Stimulated activated CD8-positive, alpha-beta memory T cell treated with anti-CD3 and anti-CD28 coated beads, Interleukin-15, amount 100 ng/mL, for 24 hours (primary cell): ENCODE measurements around the gene FGGY.

Source experiments
- DNase-seq: peaks from one replicate; pipeline ENCODE4 v3.0.0-alpha.2; 2020; ENCODE audit warnings: low read depth

FGGY gene

DNA sequence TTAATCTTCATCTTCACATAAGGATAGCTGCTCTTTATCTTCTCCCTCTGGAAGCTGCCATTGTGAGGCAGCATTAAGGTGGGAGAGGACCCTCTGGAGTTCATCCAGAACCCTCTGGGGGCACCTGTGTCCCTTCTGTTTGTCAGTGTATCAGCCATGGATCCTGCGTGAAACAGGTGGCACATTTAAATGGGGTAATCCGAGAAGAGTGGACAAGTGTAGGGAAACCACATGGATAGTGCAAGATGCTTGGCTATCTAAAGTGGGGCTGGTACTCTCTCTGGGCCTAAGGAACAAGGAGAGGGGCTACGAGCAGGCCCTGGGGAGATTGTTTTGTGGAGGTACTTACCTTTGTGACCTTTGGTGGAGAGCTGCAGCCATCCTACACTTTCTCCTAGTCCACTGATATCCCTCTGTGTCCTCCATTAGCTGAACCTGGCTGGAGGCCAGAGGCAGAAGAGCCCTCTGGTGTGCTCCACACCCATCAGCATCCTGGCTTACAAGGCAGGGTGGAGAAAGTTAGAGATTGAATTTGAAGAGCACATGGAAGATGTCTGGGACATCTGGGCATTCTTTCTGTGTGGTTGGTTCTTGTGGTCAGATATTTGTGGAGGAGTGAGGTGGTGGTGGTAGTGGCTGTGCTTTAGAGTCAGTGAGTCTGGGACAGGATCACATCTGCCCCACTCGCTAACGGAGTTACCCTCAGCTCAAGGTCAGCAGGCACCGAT is 117.7 kb downstream of the FGGY start:
- DNase-seq, result no peak

DNA sequence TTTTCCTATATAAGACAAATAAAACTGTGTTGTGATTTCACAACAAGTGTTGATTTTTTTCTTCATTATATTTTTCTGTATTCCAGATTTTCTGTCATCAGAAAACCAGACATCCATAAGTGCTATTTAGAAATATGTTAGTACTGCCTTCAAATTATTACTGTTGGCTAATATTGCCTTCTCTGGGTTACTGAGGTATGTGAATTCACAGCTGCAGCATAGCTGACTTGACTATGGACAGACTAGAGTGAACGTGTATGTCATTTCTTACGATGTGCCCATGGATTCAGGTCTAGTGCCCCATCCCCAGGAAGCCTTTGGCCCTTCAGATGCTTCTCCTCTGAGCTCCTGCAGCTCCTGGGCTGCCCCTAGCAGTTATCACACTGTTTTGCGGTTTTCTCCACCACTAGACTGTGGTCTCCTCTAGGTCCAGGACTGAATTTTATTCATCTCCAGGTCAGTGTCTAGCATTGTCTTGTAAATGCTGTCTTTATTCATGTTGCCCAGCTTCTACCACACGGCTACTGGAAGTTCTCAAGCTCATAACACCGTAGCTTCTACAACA is 118.5 kb downstream of the FGGY start:
- DNase-seq, result no peak

DNA sequence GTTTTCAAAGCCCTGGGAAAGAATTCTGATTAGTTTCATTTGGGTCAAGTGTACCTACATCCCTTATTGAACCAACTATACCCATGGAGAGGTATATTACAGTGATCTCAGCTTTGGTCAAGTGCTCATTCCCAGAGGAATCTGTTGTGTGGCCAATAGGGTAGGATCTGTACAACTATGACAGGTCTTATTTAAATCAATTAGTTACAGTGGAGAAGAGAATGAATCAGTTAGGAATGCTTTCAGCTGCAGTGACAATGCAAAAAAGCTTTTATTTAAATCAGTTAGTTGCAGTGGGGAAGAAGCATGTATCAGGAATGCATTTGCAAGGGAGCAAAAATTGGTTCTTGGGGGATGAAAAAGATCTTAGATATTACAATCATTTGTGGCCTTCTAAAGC is 119.0 kb downstream of the FGGY start:
- no peak for DNase-seq

DNA sequence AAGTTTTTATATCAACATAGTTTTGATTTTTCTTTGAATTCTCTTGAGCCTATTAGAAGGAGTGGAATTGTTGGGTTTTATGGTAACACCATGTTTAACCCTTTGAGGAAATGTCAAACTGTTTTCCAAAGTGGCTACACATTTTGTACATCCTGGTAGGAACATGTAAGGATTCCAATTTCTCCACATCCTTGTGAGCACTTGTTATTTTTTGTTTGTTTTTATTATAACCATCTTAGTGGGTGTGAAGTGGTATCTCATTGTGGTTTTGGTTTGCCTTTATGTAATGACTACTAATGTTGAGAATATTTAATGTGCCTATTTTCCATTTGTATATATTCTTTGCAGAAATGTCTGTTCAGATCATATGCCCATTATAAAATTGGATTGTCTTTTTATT is 120.5 kb downstream of the FGGY start:
- DNase-seq, result no peak

DNA sequence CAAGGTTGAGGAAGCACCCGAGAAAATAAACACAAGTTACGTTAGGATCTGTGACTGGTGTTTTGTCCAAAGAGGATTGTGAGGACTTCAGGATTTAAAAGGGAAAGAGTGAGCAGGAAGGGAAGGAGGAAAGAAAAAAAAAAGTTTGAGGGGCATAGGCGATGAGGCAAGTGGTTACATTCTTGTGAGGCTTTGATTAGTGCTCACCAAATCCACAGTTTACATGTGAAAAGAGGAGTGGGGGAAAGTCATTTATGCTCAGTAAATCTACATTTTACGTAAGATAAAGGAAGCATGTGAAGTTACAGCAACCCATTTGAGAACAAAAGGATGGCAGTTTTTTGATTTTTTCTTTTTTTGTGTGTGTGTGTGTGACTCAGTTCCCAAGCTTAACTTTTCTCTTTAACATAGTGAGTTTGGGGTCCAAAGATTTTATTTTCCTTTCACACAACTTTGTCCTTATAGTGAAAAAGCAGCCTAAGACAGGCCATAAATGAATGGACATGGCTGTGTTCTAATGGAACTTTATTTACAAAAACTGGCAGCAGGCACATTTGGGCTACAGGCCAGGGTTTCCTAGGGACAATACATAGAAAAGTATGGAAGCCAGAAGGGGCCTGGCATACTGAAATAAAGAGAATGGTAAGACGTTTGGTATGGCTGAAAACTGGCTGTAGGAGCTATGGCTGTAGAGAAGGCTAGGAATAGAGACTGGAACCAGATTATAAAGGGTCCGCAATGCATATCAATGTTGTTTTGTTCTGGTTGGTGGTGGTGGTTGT is 121.7 kb downstream of the FGGY start:
- no peak for DNase-seq

DNA sequence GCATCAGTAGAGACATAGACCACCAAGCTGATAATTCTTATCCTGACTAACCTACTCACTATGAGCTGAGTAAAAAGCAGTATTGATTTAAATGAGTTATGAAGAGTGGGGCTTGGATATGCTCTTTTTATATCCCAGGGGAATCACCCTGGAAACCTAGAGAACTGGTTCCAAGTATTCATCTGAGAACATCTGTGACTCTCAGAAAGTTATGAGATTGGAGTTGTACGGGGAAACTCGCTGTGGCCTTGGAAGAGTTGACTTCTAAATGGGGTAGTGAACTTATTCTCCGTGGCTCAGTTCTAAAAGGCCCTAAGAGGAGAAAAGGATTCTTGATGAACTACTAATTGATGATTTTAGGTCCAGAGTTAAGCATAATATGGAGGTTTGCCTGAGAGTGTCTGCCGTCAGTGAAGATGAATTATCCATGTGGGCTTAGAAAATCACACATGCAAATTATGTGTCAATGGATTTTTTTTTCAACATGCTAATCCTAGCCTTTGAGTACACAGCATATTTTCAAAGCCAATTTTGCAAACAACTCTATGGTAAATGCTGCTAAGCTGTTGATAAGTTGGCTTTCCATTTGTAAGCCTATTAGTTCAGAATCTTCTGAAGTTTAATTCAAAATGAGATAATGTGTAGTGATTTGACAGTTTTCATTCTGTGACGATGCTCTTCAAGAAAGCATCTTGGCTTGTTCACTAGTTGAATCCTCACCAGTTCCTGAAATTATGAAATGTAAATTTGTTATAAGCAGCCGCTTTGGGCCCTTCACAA is 122.7 kb downstream of the FGGY start:
- no peak for DNase-seq

DNA sequence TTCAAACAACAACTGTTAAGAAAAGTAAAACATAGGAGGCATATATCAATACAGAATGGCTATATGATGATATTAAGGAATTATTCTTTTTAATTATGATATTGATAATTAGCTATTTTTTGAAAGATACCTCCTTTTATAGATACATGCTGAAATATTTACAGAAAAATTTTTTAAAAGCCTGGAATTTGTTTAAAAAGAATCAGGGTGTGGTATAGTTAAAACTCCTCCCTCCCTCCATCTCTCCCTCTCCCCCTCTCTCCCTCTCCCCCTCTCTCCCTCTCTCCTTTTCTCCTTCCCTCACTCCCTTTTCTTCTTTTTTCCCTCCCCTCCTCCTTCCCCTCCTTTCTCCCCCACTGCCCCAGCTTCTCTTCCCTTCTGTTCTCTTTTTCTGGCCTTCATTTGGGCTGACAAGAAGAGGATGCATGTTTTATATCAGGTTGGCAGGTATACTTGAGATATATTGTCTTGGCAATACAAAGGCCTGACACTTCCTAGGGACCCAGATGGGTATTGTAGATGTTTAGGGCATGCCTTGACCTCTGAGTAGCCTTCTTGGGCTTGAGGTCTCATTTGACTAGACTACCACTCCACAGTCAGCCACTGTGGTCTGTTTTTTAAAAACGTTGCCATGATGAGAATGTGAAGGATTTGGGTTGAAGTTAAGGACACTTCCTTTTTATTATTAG is 124.5 kb downstream of the FGGY start:
- no peak for DNase-seq

DNA sequence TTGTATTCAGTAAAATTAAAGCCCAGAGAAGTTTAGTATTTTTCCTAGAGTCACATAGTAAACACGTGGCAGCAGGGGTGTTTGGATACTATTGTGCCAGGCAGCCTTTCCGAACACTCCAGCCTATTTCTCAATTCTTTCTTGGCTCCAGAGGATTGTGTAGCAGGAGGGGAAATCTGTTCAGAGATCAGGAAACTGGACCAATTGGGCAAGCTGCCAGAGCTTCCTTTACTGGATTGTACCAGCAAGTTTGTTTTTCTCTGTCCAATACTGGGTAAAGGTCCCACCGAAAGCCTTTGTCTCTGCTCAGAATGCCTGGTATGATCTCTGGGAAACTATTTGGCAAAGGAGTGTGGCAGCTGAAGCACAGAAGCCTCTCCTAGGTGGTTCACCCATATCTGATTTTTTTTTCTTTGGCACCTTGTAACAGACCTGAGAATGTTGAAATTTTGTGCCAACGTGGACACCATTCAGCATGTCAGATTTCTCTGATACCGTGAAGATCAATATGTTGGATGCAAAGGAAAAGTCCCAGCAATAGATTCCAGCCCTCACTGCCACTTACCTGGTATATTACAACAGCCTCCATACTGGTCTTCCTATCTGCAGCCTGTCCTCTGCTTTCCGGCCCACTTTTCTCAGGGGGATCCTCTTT is 126.2 kb downstream of the FGGY start:
- DNase-seq, result no peak

DNA sequence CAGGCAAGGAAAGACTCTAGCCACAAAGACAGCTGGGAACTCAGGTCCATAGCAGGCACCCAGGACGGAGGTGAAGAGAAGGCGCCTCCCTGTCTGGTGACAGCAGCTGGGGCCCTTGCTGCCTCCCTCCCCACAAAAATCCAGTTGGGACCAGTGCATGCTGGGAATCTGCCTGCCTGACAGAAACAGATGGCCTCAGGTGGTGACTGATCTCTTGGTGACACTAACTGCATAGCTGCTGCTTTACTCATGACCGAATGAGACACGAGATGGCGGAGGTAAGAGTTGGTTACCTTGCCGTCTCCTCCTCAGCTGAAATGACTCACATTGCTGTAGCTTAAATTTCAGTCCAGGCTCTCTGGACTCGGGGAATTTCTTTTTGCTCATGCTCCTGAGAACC is 130.3 kb downstream of the FGGY start:
- DNase-seq, result no peak

DNA sequence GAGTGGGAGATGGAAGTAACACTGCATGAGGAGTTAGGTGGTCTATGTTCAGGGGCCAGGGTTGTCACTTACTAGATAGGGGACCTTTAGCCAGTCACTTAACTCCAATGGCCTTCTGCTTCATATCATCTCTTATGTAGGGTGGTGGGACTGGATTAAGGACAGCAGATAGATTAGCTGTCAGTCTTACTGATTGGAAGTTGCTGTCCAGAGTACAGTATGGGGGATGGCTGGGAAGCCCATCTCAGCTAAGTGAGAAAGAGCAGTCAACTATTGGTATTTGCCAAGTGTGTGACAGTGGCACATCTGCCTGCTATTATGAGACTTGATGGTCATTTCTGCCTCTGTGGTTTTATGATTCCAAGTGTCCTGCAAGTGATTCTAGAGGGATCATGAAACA is 130.9 kb downstream of the FGGY start:
- DNase-seq, result no peak

DNA sequence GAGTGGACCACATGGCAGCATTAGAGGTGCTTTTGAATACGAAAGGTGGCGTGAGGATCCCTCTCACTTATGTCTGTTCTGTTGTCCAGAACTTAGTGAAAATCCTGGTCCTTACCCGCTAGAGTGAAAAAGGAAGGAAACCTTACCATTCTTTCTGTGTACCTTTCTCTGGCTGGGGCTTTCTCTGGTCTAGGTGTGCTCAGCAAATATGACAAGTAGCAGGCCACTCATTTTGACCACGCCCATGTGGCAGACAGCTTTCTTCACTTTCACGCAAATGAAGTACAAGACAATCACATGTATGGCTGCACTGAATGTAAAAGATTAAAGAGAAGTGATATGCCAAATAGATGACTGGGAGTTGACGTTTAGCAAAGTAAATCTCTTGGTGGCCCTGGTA is 131.9 kb downstream of the FGGY start:
- no peak for DNase-seq

DNA sequence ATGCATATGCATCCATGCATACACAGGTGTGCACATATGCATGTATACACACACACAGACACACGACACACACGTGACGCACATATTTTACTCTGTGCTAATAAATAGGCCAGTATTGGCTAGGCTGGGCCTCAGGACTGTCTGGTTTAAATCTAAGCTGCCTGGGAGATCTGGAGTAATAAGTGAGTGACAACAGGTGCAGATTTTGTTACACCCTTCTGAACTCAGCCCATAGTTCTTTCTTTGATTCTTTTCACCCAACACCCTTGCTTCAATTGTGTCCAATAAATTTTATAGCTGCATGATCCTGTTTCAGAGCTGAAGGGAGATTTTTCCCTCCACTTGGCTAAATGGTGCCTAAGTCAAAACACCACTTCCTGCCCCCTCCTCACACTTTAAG is 132.8 kb downstream of the FGGY start:
- no peak for DNase-seq

DNA sequence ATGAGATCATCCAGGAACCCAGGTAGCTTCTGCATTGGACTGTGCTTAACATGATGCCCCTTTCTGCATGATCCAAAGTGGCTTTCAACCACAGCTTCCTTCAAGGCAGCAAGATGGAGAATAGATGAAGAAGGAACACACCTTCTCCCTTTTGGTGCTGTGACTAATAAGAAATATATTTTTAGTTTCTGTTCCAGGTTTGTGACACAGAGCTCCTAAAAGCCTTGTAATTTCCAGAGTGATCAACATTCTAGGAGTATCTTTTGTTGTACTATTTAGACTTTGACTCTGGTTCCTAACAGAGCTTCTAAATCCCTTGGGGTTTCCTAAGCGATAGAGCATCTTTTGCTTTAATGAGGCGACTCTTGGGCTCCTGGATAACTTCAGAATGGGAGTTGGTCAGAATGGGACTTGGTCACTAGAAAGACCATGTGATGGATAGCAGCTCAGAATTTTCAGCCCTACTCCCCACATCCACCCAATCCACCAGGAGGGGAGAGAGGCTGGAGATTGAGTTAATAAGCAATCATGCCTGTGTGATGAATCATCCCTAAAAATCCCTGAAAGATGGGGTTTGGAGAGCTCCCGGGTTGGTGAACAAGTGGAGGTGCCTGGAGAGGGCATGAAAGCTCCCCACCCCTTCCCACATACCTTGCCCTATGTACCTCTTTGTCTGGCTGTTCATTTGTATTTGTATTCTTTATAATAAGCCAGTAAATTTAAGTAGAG is 134.8 kb downstream of the FGGY start:
- DNase-seq, result no peak

DNA sequence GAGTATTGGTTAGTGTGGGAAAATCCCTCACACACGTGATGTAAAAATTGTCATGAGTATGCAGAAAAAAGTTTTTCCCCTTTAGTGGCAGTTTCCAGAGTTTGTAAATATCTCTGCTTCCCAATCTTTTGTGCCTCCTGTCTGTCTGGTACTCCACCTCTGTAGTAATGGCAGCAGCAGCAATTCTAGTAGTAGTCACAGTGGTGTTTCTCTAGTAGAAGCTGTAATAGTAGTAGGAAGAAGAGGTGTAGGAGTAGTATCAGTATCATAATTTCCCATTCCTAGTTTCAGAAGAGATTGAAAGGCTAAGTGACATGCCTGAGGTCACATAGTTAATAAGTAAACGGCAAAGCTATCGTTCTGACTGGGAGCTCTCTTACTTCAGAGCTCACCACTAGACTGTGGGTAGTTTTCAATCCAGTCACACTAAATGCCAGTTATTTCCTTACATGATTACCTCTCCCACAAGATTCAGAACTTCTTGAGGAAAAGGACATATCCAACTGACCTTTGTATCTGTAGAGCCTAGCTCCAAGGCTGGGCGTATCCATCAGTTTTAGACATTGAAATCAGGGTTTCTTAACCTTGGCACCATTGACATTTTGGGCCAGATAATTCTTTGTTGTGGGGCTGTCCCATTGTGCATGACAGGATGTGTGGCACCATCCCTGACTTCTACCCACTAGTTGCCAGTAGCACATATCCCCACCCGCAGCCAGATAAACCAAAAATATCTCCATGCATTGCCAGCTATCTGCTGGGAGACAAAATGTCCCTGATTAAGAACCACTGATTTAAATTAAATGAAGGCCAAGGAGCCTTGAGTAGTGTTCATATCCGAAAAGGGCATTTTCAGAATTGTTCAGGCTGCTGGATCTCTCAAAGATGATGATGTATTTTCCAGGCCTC is 135.9 kb downstream of the FGGY start:
- no peak for DNase-seq

DNA sequence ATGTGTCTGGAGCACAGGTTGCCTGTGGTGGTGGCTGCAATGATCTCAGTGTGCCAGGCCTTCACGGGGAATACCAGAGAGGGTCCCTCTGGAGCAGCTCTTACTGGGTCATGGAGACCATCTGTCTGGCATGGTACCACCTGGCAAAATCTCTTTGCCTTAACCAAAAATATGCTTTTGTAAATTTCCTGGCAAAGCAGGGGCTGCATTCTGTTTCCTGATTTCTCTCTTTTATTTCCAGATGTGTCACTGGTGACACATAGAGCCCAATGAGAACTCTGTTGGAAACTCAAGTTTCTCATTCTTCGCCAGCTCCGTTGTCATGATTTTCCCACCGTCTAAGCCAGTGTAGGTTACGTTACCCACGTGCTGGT is 136.5 kb downstream of the FGGY start:
- no peak for DNase-seq

DNA sequence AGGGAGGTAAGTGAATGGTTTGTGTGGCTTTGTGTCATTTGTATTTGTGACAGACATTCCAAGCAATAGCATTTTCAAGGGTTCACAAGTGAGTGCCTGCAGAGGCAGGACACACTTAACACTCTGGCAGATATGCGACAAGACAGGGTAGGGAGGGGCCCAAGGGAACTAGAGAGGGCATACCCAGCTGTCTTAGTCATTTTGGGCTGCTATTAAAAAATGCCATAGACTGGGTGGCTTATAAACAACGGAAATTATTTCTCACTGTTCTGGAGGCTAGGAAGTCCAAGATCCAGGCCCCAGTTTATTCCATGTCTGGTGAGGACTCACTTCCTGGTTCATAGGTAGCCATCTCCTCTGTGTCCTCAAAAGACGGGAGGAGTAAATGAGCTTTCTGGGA is 137.4 kb downstream of the FGGY start:
- DNase-seq, result no peak

DNA sequence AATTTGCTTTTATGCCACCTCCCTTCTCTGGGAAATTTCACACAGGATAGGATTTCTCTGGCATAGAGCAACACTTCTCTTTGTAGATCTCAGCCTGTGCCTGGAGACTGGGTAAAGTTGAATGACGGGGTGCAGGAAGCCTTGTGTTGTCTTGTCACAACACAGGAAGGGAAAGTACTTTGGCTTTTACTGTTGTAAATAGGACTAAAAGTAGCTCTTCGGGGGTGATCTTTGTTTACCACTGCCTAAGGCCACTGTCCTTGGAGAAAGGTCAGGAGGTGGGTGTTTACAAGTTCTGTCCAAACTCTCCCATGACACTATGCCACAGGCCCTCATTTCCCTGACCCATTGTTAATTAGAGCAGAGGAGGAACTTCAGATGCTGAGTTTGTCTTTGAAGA is 139.7 kb downstream of the FGGY start:
- no peak for DNase-seq

DNA sequence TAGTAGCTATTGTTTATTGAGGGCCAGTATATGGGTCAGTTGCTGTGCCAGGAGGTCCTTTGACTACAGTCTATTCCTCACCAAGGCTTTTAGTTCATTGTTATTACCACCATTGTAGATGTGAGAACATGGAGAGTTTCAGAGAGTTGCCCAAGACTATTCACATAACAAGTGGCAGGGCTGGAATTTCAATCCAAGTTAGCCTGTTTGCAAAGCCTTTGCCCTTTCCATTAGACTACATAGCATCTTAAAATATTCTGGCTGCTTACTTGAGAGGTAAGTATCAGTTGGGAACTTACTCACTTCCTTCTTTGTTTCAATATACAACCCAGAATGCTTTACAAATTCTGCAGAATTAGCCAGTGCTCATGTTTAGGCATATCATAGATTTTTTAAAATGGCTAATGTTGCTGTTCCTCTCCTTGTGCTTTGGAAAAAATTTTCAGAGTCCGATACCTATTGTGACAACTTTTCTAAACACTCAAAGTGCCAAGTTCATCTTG is 141.2 kb downstream of the FGGY start:
- no peak for DNase-seq

DNA sequence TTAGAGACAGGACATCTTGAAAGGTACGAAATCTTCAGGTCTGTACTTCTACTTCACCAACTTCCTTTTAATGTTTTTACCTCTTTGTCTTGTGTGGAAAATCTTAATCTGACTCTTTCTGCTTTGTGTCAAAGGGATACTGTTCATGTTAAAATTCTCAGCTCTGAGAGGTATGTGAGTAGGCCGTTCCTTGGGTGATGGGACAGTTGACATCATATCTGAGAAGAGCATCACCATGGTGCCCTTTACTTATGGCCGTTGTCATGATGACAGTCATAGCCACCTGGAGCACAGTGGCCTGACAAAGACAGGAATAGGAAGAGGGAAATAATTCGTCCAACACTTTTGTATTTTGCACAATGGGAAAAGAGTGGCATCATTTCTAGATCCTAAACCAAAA is 145.6 kb downstream of the FGGY start:
- DNase-seq, result no peak

DNA sequence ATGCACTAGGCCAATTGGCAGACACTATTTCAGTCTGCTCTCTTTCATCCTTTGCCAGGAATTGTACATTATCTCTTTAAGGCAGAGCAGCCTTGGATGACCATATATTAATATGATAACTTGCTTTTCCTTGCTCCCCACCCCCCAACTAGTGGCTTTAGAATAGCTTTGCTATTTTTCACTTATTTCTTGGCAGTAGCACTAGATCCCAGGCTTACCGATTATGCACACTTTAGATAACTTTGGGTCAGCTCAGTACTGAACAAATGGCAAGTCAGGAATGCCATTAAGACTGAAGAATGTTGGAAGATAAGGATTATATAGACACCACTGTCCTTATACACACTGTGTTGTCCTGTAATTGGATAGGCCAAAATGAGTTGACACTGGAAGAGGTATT is 146.4 kb downstream of the FGGY start:
- no peak for DNase-seq
